Mesenchymal stem cell (in vitro differentiated cells and primary cell): ENCODE measurements around the gene MAGED1. TPM values are rescaled to one million over a fixed set of nuclear protein-coding genes. Genes with fewer than 3 reads are reported as not detected.
A peak's percentile ranks its signal among the peaks of the same experiment; 100 is the strongest.

ENCODE experiments used
- DNase-seq: peaks from one replicate; pipeline ENCODE4 v3.0.0-alpha.2; 2013
- H2AFZ ChIP-seq: one replicate; pipeline ENCODE4 v1.6.1; 2013; ENCODE audit warnings: low read depth, mild to moderate bottlenecking, control low read depth, inconsistent platforms, low read length, moderate library complexity
- H2AK5ac ChIP-seq: 2 replicates; pipeline ENCODE4 v1.6.1; 2013; ENCODE audit warnings: low read length, moderate library complexity, mild to moderate bottlenecking, inconsistent platforms; ENCODE audit not compliant: severe bottlenecking
- H2BK120ac ChIP-seq: one replicate; pipeline ENCODE4 v1.6.1; 2013; ENCODE audit warnings: low read depth, mild to moderate bottlenecking, inconsistent platforms, low read length, moderate library complexity
- H2BK12ac ChIP-seq, 2 experiments: one replicate each; pipeline ENCODE4 v1.6.1; 2013; ENCODE audit warnings: inconsistent platforms in 2 of 2, low read length in 2 of 2, mild to moderate bottlenecking in 2 of 2, moderate library complexity in 2 of 2, control low read depth in 1 of 2
- H2BK15ac ChIP-seq: one replicate; pipeline ENCODE4 v1.6.1; 2013; ENCODE audit warnings: mild to moderate bottlenecking, low read depth, inconsistent platforms; ENCODE audit not compliant: poor library complexity, severe bottlenecking
- H2BK5ac ChIP-seq: 2 replicates; pipeline ENCODE4 v1.6.1; 2013; ENCODE audit warnings: low read depth, mild to moderate bottlenecking, low read length, control low read depth, inconsistent platforms; ENCODE audit not compliant: poor library complexity, severe bottlenecking
- H3K14ac ChIP-seq, 2 experiments: one replicate each; pipeline ENCODE4 v1.6.1; 2013; ENCODE audit warnings: inconsistent platforms in 2 of 2, low read length in 2 of 2, control low read depth in 1 of 2, mild to moderate bottlenecking in 1 of 2, moderate library complexity in 1 of 2
- H3K18ac ChIP-seq, 2 experiments: one replicate each; pipeline ENCODE4 v1.6.1; 2013; ENCODE audit warnings: inconsistent platforms in 2 of 2, low read length in 2 of 2, control low read depth in 1 of 2, low read depth in 1 of 2, mild to moderate bottlenecking in 1 of 2
- H3K23ac ChIP-seq, 2 experiments: one replicate each; pipeline ENCODE4 v1.6.1; 2013; ENCODE audit warnings: inconsistent platforms in 2 of 2, low read length in 2 of 2, mild to moderate bottlenecking in 2 of 2, moderate library complexity in 2 of 2, control low read depth in 1 of 2
- H3K27ac ChIP-seq: 2 replicates; pipeline ENCODE4 v1.5.1; 2013; ENCODE audit warnings: mild to moderate bottlenecking, moderate library complexity, low read length, control low read depth, inconsistent platforms; ENCODE audit not compliant: poor library complexity, severe bottlenecking
- H3K27me3 ChIP-seq, 2 experiments: 2 replicates each; pipeline versions ENCODE4 v1.6.1 to v1.7.0; 2013; ENCODE audit warnings: low read length in 2 of 2, mild to moderate bottlenecking in 2 of 2, moderate library complexity in 2 of 2, control low read depth in 1 of 2, inconsistent platforms in 1 of 2; ENCODE audit not compliant: control insufficient read depth in 1 of 2, insufficient read depth in 1 of 2
- H3K36me3 ChIP-seq, 2 experiments: 2 replicates each; pipeline versions ENCODE4 v1.6.1 to v1.7.0; 2013; ENCODE audit warnings: low read length in 2 of 2, control low read depth in 1 of 2, inconsistent platforms in 1 of 2, low read depth in 1 of 2, mild to moderate bottlenecking in 1 of 2; ENCODE audit not compliant: insufficient read depth in 2 of 2, control insufficient read depth in 1 of 2
- H3K4ac ChIP-seq, 2 experiments: one replicate each; pipeline ENCODE4 v1.6.1; 2013; ENCODE audit warnings: inconsistent platforms in 2 of 2, low read length in 2 of 2, mild to moderate bottlenecking in 2 of 2, moderate library complexity in 2 of 2, control low read depth in 1 of 2, low read depth in 1 of 2
- H3K4me1 ChIP-seq: 2 replicates; pipeline ENCODE4 v1.6.1; 2013; ENCODE audit warnings: low read depth, low read length, control low read depth; ENCODE audit not compliant: control insufficient read depth, insufficient read depth
- H3K4me2 ChIP-seq: 2 replicates; pipeline ENCODE4 v1.6.1; 2013; ENCODE audit warnings: low read length, mild to moderate bottlenecking, inconsistent platforms; ENCODE audit not compliant: poor library complexity, severe bottlenecking
- H3K4me3 ChIP-seq, 2 experiments: 2 replicates each; pipeline versions ENCODE4 v1.5.1 to v1.7.0; 2013; ENCODE audit warnings: low read length in 2 of 2, mild to moderate bottlenecking in 2 of 2, control low read depth in 1 of 2, low read depth in 1 of 2; ENCODE audit not compliant: insufficient read depth in 1 of 2
- H3K79me1 ChIP-seq: replicated peaks from 2 replicates; pipeline ENCODE4 v1.6.1; 2013; ENCODE audit warnings: mild to moderate bottlenecking, control low read depth, low read length, inconsistent platforms; ENCODE audit not compliant: poor library complexity, severe bottlenecking
- H3K9ac ChIP-seq: 2 replicates; pipeline ENCODE4 v1.7.0; 2013; ENCODE audit warnings: mild to moderate bottlenecking, low read length, moderate library complexity
- H3K9me3 ChIP-seq: 2 replicates; pipeline ENCODE4 v1.7.0; 2013; ENCODE audit warnings: mild to moderate bottlenecking, low read length; ENCODE audit not compliant: control insufficient read depth
- H4K8ac ChIP-seq: one replicate; pipeline ENCODE4 v1.6.1; 2013; ENCODE audit warnings: inconsistent platforms, mild to moderate bottlenecking, low read length, moderate library complexity
- H4K91ac ChIP-seq: one replicate; pipeline ENCODE4 v1.6.1; 2013; ENCODE audit warnings: mild to moderate bottlenecking, low read length, inconsistent platforms
- WGBS: methylation state at CpG from one replicate; pipeline ENCODE4 v1.1.7; 2013; ENCODE audit warnings: mixed read lengths; 5-methylcytosine and 5-hydroxymethylcytosine counted together
- polyA plus RNA-seq, 2 experiments: library from polyadenylated mRNA; stranded (reverse); fragments of 200-250 nt; gene quantifications; one replicate each; pipeline ENCODE4 v1.2.3, GENCODE V29; 2013

MAGED1 gene, protein sequence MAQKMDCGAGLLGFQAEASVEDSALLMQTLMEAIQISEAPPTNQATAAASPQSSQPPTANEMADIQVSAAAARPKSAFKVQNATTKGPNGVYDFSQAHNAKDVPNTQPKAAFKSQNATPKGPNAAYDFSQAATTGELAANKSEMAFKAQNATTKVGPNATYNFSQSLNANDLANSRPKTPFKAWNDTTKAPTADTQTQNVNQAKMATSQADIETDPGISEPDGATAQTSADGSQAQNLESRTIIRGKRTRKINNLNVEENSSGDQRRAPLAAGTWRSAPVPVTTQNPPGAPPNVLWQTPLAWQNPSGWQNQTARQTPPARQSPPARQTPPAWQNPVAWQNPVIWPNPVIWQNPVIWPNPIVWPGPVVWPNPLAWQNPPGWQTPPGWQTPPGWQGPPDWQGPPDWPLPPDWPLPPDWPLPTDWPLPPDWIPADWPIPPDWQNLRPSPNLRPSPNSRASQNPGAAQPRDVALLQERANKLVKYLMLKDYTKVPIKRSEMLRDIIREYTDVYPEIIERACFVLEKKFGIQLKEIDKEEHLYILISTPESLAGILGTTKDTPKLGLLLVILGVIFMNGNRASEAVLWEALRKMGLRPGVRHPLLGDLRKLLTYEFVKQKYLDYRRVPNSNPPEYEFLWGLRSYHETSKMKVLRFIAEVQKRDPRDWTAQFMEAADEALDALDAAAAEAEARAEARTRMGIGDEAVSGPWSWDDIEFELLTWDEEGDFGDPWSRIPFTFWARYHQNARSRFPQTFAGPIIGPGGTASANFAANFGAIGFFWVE
- polyA plus RNA-seq (2013, experiment 1 of 2): 458 TPM
- polyA plus RNA-seq (2013, experiment 2 of 2): 448 TPM

DNA sequence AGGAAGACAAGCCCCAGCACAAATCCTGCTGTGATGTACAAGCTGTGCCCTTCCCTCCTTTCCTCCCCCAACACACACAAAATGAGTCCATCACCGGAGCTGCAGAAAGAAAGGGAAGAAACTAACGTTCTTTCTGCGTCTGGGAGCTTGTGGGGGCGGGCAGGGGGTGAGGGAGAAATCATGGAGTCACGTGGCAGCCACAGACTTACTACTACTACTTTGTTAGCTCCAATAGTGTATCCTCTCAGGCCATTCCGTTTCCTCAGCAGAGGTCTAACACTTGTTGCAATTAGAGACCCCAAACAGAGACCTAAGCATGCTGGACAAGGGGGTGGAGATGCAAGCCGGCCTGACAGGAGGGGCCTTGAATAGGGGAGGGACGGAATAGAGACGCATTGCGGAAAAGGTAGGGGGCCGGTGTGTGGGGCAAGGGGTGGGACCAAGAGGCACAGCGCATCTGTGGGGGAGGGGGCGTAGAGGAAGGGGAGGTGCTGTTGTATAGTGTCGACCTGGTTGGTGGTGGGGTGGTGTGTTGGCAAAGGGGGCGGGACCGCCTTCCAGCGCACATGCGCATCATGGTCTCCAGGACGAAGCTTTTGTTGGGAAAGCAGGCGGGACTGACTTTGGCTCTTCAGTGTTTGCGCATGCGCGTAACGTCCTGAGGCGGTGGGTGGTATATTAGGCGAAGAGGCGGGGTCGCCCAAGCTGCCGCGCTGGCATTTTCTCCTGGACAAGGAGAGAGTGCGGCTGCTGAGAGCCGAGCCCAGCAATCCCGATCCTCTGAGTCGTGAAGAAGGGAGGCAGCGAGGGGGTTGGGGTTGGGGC is at the start of gene MAGED1:
Gene MAGED1 (plus strand): TSS at position 703 of the 825 bp plus-strand sequence. CDS start 682 bp downstream, outside the sequence.
- H2BK120ac ChIP-seq: peak within 1 kb of the TSS; percentile 73
- H2AK5ac ChIP-seq: peak within 1 kb of the TSS; percentile 65
- H3K27me3 ChIP-seq: no peaks in the 10 kb centered on the region
- WGBS: 2% methylated on average over 19 of the region's 35 CpGs
- H2BK15ac ChIP-seq: no peak within 1 kb of the TSS
- peaks cover 19% of the 10 kb centered on the region for H3K4me1 ChIP-seq
- H3K4me3 ChIP-seq: peak within 1 kb of the TSS; percentile 63 to 87
- no peak within 1 kb of the TSS for H2AFZ ChIP-seq
- no peak within 1 kb of the TSS for H3K23ac ChIP-seq
- H3K9me3 ChIP-seq: no peaks in the 10 kb centered on the region
- H3K4ac ChIP-seq: peak within 1 kb of the TSS; percentile 29 to 84
- H3K4me2 ChIP-seq: peak within 1 kb of the TSS; percentile 44
- peak within 1 kb of the TSS; percentile 66 for H2BK5ac ChIP-seq
- H3K14ac ChIP-seq: peak within 1 kb of the TSS in 1 of 2 experiments; percentile 81
- peak within 1 kb of the TSS; percentile 27 for H4K91ac ChIP-seq
- H2BK12ac ChIP-seq: peak within 1 kb of the TSS in 1 of 2 experiments; percentile 42
- H3K9ac ChIP-seq: peak within 1 kb of the TSS; percentile 97
- peaks cover 27 to 29% of the 10 kb centered on the region in 2 experiments for H3K36me3 ChIP-seq
- H3K18ac ChIP-seq: peak within 1 kb of the TSS; percentile 64 to 90
- no peaks in the 10 kb centered on the region for H3K79me1 ChIP-seq
- DNase-seq: peak; percentile 94
- H4K8ac ChIP-seq: peak within 1 kb of the TSS; percentile 66
- peak within 1 kb of the TSS; percentile 83 for H3K27ac ChIP-seq

DNA sequence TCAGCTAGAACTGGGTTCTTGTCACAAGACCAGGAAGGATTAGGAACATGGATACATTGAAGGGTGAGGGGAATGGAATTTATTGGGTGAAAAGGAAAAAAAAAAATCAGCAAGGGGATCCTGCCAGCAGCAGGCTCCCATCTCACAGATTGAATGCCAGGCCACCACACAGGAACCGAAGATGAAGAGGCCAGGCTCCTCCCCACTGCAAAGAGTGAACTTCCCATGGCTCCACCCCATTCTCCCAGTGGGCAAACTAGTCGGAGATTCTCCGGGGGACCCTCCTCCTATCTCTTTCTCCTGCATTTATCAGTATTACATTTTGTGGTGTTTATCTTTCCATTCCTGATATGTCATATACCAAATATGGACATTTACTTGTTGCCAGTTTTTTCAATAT is 46.0 kb upstream of the MAGED1 start:
- Histone ChIP-seq H2BK15ac (no peak overlapping the region), H3K4ac (no peak overlapping the region), H3K79me1 (peaks cover 8% of the 10 kb centered on the region), H2BK5ac (no peak overlapping the region), H3K18ac (no peak overlapping the region), H3K4me1 (no peaks in the 10 kb centered on the region), H2BK12ac (no peak overlapping the region), H3K14ac (no peak overlapping the region), H4K91ac (no peak overlapping the region), H2BK120ac (no peak overlapping the region), H3K27me3 (peaks cover 0 to 7% of the 10 kb centered on the region in 2 experiments), H2AFZ (no peak overlapping the region), H3K23ac (no peak overlapping the region), H3K4me2 (no peak overlapping the region), H3K9ac (no peak overlapping the region), H3K36me3 (peaks cover 0 to 3% of the 10 kb centered on the region in 2 experiments), H2AK5ac (no peak overlapping the region), H4K8ac (no peak overlapping the region), H3K4me3 (no peak overlapping the region), H3K27ac (no peak overlapping the region), H3K9me3 (peaks cover 18% of the 10 kb centered on the region)
- no CpG with 5 or more reads among the region's 3 CpGs for WGBS
- DNase-seq: no peak

DNA sequence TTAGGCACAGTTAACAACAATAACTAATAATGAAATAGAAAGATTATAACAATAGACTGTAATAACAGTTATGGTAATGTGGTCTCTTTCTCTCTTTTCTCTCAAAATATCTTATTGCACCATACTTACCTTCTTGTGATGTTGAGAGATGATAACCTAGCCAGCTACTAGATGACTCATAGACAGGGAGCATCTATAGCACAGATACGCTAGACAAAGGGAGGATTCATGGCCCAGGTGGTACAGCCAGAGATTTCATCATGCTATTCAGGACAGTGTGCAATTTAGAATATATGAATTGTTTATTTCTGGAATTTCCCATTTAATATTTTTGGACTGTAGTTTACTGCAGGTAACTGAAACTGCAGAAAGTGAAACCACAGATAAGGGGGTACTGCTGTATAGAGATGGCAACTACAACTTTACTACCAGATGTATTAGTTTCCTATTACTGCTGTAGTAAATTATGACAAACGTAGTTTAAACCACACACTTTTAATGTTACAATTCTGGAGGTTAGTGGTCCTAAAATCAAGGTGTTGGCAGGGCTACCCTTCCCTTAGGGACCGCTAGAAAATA is 41.8 kb upstream of the MAGED1 start:
- H3K4me1 ChIP-seq: no peaks in the 10 kb centered on the region
- H3K36me3 ChIP-seq: peaks cover 0 to 13% of the 10 kb centered on the region in 2 experiments
- no peak overlapping the region for H2BK5ac ChIP-seq
- no peak overlapping the region for H3K14ac ChIP-seq
- no peak overlapping the region for H3K4me3 ChIP-seq
- H2BK12ac ChIP-seq: no peak overlapping the region
- H2BK120ac ChIP-seq: no peak overlapping the region
- H3K9ac ChIP-seq: no peak overlapping the region
- H3K27ac ChIP-seq: no peak overlapping the region
- H4K91ac ChIP-seq: no peak overlapping the region
- H3K18ac ChIP-seq: no peak overlapping the region
- no peak for DNase-seq
- peaks cover 8% of the 10 kb centered on the region for H3K79me1 ChIP-seq
- no peak overlapping the region for H2AFZ ChIP-seq
- no peak overlapping the region for H2BK15ac ChIP-seq
- H3K23ac ChIP-seq: no peak overlapping the region
- no peak overlapping the region for H2AK5ac ChIP-seq
- H3K27me3 ChIP-seq: no peaks in the 10 kb centered on the region
- H3K9me3 ChIP-seq: peaks cover 54% of the 10 kb centered on the region
- WGBS: 97% methylated on average over 3 of the region's 3 CpGs
- no peak overlapping the region for H3K4me2 ChIP-seq
- H4K8ac ChIP-seq: no peak overlapping the region
- no peak overlapping the region for H3K4ac ChIP-seq
